ENCODE measurements around the gene MDH1B.
"Not testable (repeated sequence)": the region's sequence is repeated elsewhere in the genome, so short reads cannot be mapped to it uniquely, and the experiment has no call there.

Gene MDH1B

GRCh38 chr2:206765242-206766056, at the start of gene MDH1B, which contains the start of gene FASTKD2:
Gene MDH1B, minus strand, starts transcription at chr2:206765328. Its CDS starts 57 bp downstream, at chr2:206765271.
Gene FASTKD2, plus strand, starts transcription at chr2:206765606. Its CDS starts 1,088 bp downstream, at chr2:206766694.
- peak; percentile 96 for DNase-seq (ENCODE audit: low read depth)
- H3K4me3 ChIP-seq (ENCODE audit: control insufficient read depth, low read depth, low read length): peak within 1 kb of the TSS; percentile 86
- TF ChIP-seq CTCF (conservative IDR thresholded peaks at IDR 0.05; ENCODE audit: control insufficient read depth, insufficient read depth, low read depth, low read length): no peak

GRCh38 chr2:206814498-206814897, 49.4 kb upstream of the MDH1B start:
- no peak for TF ChIP-seq CTCF (conservative IDR thresholded peaks at IDR 0.05; ENCODE audit: control insufficient read depth, insufficient read depth, low read depth, low read length)
- no peak overlapping the region for H3K4me3 ChIP-seq (ENCODE audit: control insufficient read depth, low read depth, low read length)
- DNase-seq (ENCODE audit: low read depth): no peak

- H3K4me3 ChIP-seq (ENCODE audit: control insufficient read depth, low read depth, low read length); DNase-seq (ENCODE audit: low read depth): not testable (repeated sequence)
These were observed 47.3 kb upstream of the MDH1B start for GRCh38 chr2:206812471-206812870.

GRCh38 chr2:206807624-206808023, 42.5 kb upstream of the MDH1B start:
- DNase-seq (ENCODE audit: low read depth); H3K4me3 ChIP-seq (ENCODE audit: control insufficient read depth, low read depth, low read length): not testable (repeated sequence)

- no peak overlapping the region for H3K4me3 ChIP-seq (ENCODE audit: control insufficient read depth, low read depth, low read length)
- peak; percentile 61 for DNase-seq (ENCODE audit: low read depth)
- no peak for TF ChIP-seq CTCF (conservative IDR thresholded peaks at IDR 0.05; ENCODE audit: control insufficient read depth, insufficient read depth, low read depth, low read length)
These were observed 40.9 kb upstream of the MDH1B start for GRCh38 chr2:206805887-206806607.

GRCh38 chr2:206804326-206804725, 39.2 kb upstream of the MDH1B start:
- DNase-seq (ENCODE audit: low read depth): peak; percentile 51
- H3K4me3 ChIP-seq (ENCODE audit: control insufficient read depth, low read depth, low read length): no peak overlapping the region
- TF ChIP-seq CTCF (conservative IDR thresholded peaks at IDR 0.05; ENCODE audit: control insufficient read depth, insufficient read depth, low read depth, low read length): no peak

GRCh38 chr2:206802654-206803514, 37.8 kb upstream of the MDH1B start:
- no peak for DNase-seq (ENCODE audit: low read depth)
- H3K4me3 ChIP-seq (ENCODE audit: control insufficient read depth, low read depth, low read length): no peak overlapping the region
- TF ChIP-seq CTCF (conservative IDR thresholded peaks at IDR 0.05; ENCODE audit: control insufficient read depth, insufficient read depth, low read depth, low read length): no peak
